IMR-90 (cell line): ENCODE data around the gene DPPA4. TPM values are rescaled to one million over a fixed set of nuclear protein-coding genes. Genes with fewer than 3 reads are reported as not detected.

Source experiments
- ATAC-seq: fragments of 200-7000 bp; cut with Tn5 transposase; 2 replicates; pipeline ENCODE4 v1.9.1; 2020; ENCODE audit warnings: low read depth, mild to moderate bottlenecking, moderate library complexity
- BruUV-seq: library from RNA; stranded (reverse); fragments of 400-500 nt; replicated peaks from 2 replicates; lab custom pipeline; 2021; lab: Mats Ljungman, UMichigan
- CTCF ChIA-PET: fragments of 300-600 bp; formaldehyde crosslinking; extraction: SDS; loops from one replicate; lab custom pipeline; 2021; ENCODE audit warnings: antibody characterized with exemption; lab: Yijun Ruan, JAX
- POLR2A ChIA-PET: fragments of 300-600 bp; sonication (Branson Sonifier 250); formaldehyde crosslinking; loops from one replicate; lab custom pipeline; 2022; ENCODE audit warnings: antibody characterized with exemption; ENCODE audit not compliant: unreplicated experiment; lab: Charles Lee
- DNase-seq: peaks from one replicate; pipeline ENCODE4 v3.0.0; 2013
- H2AFZ ChIP-seq: replicated peaks from 2 replicates; pipeline ENCODE3; 2013; ENCODE audit warnings: low read length, mild to moderate bottlenecking; ENCODE audit not compliant: poor library complexity
- H2AK5ac ChIP-seq: 2 replicates; pipeline ENCODE4 v1.6.1; 2013; ENCODE audit warnings: low read depth, low read length, inconsistent platforms
- H2AK9ac ChIP-seq: replicated peaks from 2 replicates; pipeline ENCODE3; 2013; ENCODE audit warnings: mild to moderate bottlenecking, low read depth, low read length, moderate library complexity; ENCODE audit not compliant: poor library complexity
- H2BK120ac ChIP-seq: 2 replicates; pipeline ENCODE4 v1.6.1; 2013; ENCODE audit warnings: low read depth, low read length, inconsistent platforms
- H2BK15ac ChIP-seq: 3 replicates; pipeline ENCODE4 v1.6.1; 2013; ENCODE audit warnings: low read depth, low read length, inconsistent platforms
- H2BK20ac ChIP-seq: 2 replicates; pipeline ENCODE4 v1.6.1; 2013; ENCODE audit warnings: low read depth, mild to moderate bottlenecking, inconsistent platforms, low read length, moderate library complexity
- H2BK5ac ChIP-seq: 2 replicates; pipeline ENCODE4 v1.6.1; 2013; ENCODE audit warnings: mild to moderate bottlenecking, low read depth, low read length, inconsistent platforms; ENCODE audit not compliant: poor library complexity, severe bottlenecking
- H3K14ac ChIP-seq: replicated peaks from 2 replicates; pipeline ENCODE4 v1.6.1; 2013; ENCODE audit warnings: low read depth, low read length, inconsistent platforms
- H3K18ac ChIP-seq: 2 replicates; pipeline ENCODE4 v1.6.1; 2013; ENCODE audit warnings: low read depth, low read length, control low read depth
- H3K23ac ChIP-seq: 2 replicates; pipeline ENCODE4 v1.6.1; 2013; ENCODE audit warnings: low read depth, low read length, inconsistent platforms
- H3K27ac ChIP-seq: 2 replicates; pipeline ENCODE4 v1.5.1; 2013; ENCODE audit warnings: mild to moderate bottlenecking, control low read depth, low read length; ENCODE audit not compliant: insufficient read depth
- H3K27me3 ChIP-seq: 2 replicates; pipeline ENCODE4 v1.6.1; 2013; ENCODE audit warnings: low read length; ENCODE audit not compliant: control insufficient read depth, insufficient read depth
- H3K36me3 ChIP-seq: 2 replicates; pipeline ENCODE4 v1.6.1; 2013; ENCODE audit warnings: low read length, mixed read lengths; ENCODE audit not compliant: control insufficient read depth, insufficient read depth
- H3K4ac ChIP-seq: 2 replicates; pipeline ENCODE4 v1.6.1; 2013; ENCODE audit warnings: low read depth, low read length, inconsistent platforms
- H3K4me1 ChIP-seq: 2 replicates; pipeline ENCODE4 v1.6.1; 2013; ENCODE audit warnings: low read length, mixed read lengths; ENCODE audit not compliant: control insufficient read depth, insufficient read depth
- H3K4me2 ChIP-seq: 2 replicates; pipeline ENCODE4 v1.6.1; 2013; ENCODE audit warnings: low read depth, mild to moderate bottlenecking, control low read depth, low read length, moderate library complexity
- H3K4me3 ChIP-seq: 2 replicates; pipeline ENCODE4 v1.5.1; 2013; ENCODE audit warnings: low read depth, mild to moderate bottlenecking, control low read depth, low read length, moderate library complexity; ENCODE audit not compliant: insufficient read depth
- H3K56ac ChIP-seq: 2 replicates; pipeline ENCODE4 v1.6.1; 2013; ENCODE audit warnings: low read length, inconsistent platforms; ENCODE audit not compliant: insufficient read depth; ENCODE audit errors: extremely low read depth
- H3K79me1 ChIP-seq, 2 experiments: 2 replicates each; pipeline ENCODE4 v1.6.1; 2013; ENCODE audit warnings: low read length in 2 of 2, inconsistent platforms in 1 of 2, low read depth in 1 of 2
- H3K9ac ChIP-seq: 2 replicates; pipeline ENCODE4 v1.6.1; 2013; ENCODE audit warnings: low read depth, low read length, control low read depth
- H3K9me1 ChIP-seq: 2 replicates; pipeline ENCODE4 v1.6.1; 2013; ENCODE audit warnings: low read length, inconsistent platforms; ENCODE audit not compliant: insufficient read depth
- H3K9me3 ChIP-seq: 2 replicates; pipeline ENCODE4 v1.6.1; 2013; ENCODE audit warnings: low read length; ENCODE audit not compliant: control insufficient read depth, insufficient read depth
- H4K20me1 ChIP-seq: 2 replicates; pipeline ENCODE4 v1.6.1; 2013; ENCODE audit warnings: low read length, inconsistent platforms; ENCODE audit not compliant: insufficient read depth
- H4K5ac ChIP-seq: 2 replicates; pipeline ENCODE4 v1.6.1; 2013; ENCODE audit warnings: mild to moderate bottlenecking, low read depth, low read length, control low read depth
- H4K8ac ChIP-seq, 2 experiments: 2 replicates each; pipeline ENCODE4 v1.6.1; 2013; ENCODE audit warnings: low read depth in 2 of 2, low read length in 2 of 2, control low read depth in 1 of 2, inconsistent platforms in 1 of 2
- H4K91ac ChIP-seq: 2 replicates; pipeline ENCODE4 v1.6.1; 2013; ENCODE audit warnings: low read depth, low read length, inconsistent platforms; ENCODE audit not compliant: insufficient read depth
- BHLHE40 ChIP-seq: fragments of 150-350 bp; IDR thresholded peaks from 2 replicates; pipeline ENCODE4 v1.6.1; 2016; ENCODE audit warnings: mild to moderate bottlenecking, low read depth, low read length
- CEBPB ChIP-seq: IDR thresholded peaks from 2 replicates; pipeline ENCODE4 v1.6.1; 2012; ENCODE audit warnings: low read depth, low read length, improper control_type of control experiment
- CHD1 ChIP-seq: IDR thresholded peaks from 2 replicates; pipeline ENCODE4 v1.6.1; 2012; ENCODE audit warnings: low read depth, low read length, improper control_type of control experiment
- FOS ChIP-seq: fragments of 150-350 bp; IDR thresholded peaks from 2 replicates; pipeline ENCODE4 v1.6.1; 2016; ENCODE audit warnings: low read depth, low read length
- MAFK ChIP-seq: IDR thresholded peaks from 2 replicates; pipeline ENCODE4 v1.6.1; 2012; ENCODE audit warnings: low read depth, low read length, improper control_type of control experiment
- MAZ ChIP-seq: IDR thresholded peaks from 2 replicates; pipeline ENCODE4 v1.6.1; 2012; ENCODE audit warnings: low read depth, mild to moderate bottlenecking, low read length, improper control_type of control experiment, moderate library complexity, borderline replicate concordance
- MXI1 ChIP-seq: IDR thresholded peaks from 2 replicates; pipeline ENCODE4 v1.6.1; 2012; ENCODE audit warnings: low read depth, mild to moderate bottlenecking, low read length, moderate library complexity, borderline replicate concordance
- NFE2L2 ChIP-seq: fragments of 150-350 bp; IDR thresholded peaks from 2 replicates; pipeline ENCODE4 v1.6.1; 2016; ENCODE audit warnings: low read depth, mild to moderate bottlenecking, low read length
- POLR2A ChIP-seq: IDR thresholded peaks from 2 replicates; pipeline ENCODE4 v1.6.1; 2012; ENCODE audit warnings: mild to moderate bottlenecking, low read depth, low read length
- RAD21 ChIP-seq: IDR thresholded peaks from 2 replicates; pipeline ENCODE4 v1.6.1; 2012; ENCODE audit warnings: low read length, improper control_type of control experiment
- RCOR1 ChIP-seq: IDR thresholded peaks from 2 replicates; pipeline ENCODE4 v1.6.1; 2012; ENCODE audit warnings: mild to moderate bottlenecking, low read length, improper control_type of control experiment; ENCODE audit not compliant: insufficient replicate concordance
- RFX5 ChIP-seq: IDR thresholded peaks from 2 replicates; pipeline ENCODE4 v1.8.0; 2012; ENCODE audit warnings: low read depth, mild to moderate bottlenecking, low read length, moderate library complexity
- SMC3 ChIP-seq: fragments of 150-350 bp; IDR thresholded peaks from 2 replicates; pipeline ENCODE4 v1.6.1; 2016; ENCODE audit warnings: low read depth, mild to moderate bottlenecking, antibody characterized with exemption, low read length, moderate library complexity
- USF2 ChIP-seq: fragments of 150-350 bp; IDR thresholded peaks from 2 replicates; pipeline ENCODE4 v1.6.1; 2017; ENCODE audit warnings: mild to moderate bottlenecking, antibody characterized with exemption, low read length, low read depth
- WGBS, 2 experiments: methylation state at CpG; one replicate each; pipeline versions ENCODE4 v1.1.5 to v1.1.7; 2013; ENCODE audit warnings: missing lambda C conversion rate in 2 of 2; ENCODE audit not compliant: insufficient read length in 1 of 2; ENCODE audit errors: extremely low coverage in 2 of 2; 5-methylcytosine and 5-hydroxymethylcytosine counted together
- dilution Hi-C: fragments of 300-500 bp; cut with HindIII; formaldehyde crosslinking; loops from one replicate; pipeline ENCODE4 v1.14.3; 2018; ENCODE audit warnings: low sequenced_read_pairs; ENCODE audit not compliant: unreplicated experiment
- in situ Hi-C: fragments of 300-500 bp; cut with MboI; formaldehyde crosslinking; loops from 3 replicates; pipeline ENCODE4 v1.14.3; 2019; ENCODE audit warnings: low sequenced_read_pairs, inconsistent platforms, mixed read lengths
- intact Hi-C: fragments of 100-400 bp; cut with micrococcal nuclease; formaldehyde crosslinking; loops from 2 replicates; pipeline ENCODE4 v1.10.0; 2022
- polyA plus RNA-seq, 3 experiments: library from polyadenylated mRNA; depleted of rRNA; stranded (reverse); fragments of >200 nt; gene quantifications; 2 replicates each; pipeline ENCODE4 v1.2.3, GENCODE V29; 2012; ENCODE audit warnings: low replicate concordance in 1 of 3
- total RNA-seq: library from RNA; depleted of rRNA; stranded (reverse); fragments of >200 nt; gene quantifications from 2 replicates; pipeline ENCODE4 v1.2.3, GENCODE V29; 2012
- TF ChIP-seq, protein P1 (sequence below): conservative IDR thresholded peaks from 2 replicates; pipeline ENCODE4 v1.5.1; 2012; ENCODE audit warnings: mild to moderate bottlenecking, low read depth, low read length, improper control_type of control experiment
- TF ChIP-seq, protein P2 (sequence below): fragments of 150-350 bp; IDR thresholded peaks from 2 replicates; pipeline ENCODE4 v1.6.1; 2016; ENCODE audit warnings: low read depth, mild to moderate bottlenecking, low read length, moderate library complexity, borderline replicate concordance

DPPA4 gene
- total and polyA plus RNA-seq, 2 of the 4 experiments (the other 2 are of a cell fraction), result 0.02 TPM; not detected in 1

GRCh38 chr3:109338322-109338721 is 976 bp upstream of the DPPA4 start:
- Histone ChIP-seq H2AK9ac (no peak overlapping the region), H4K8ac (no peak overlapping the region), H2BK15ac (no peak overlapping the region), H3K56ac (no peak overlapping the region), H3K23ac (no peak overlapping the region), H4K20me1 (no peaks in the 10 kb centered on the region), H4K5ac (no peak overlapping the region), H3K27me3 (no peaks in the 10 kb centered on the region), H2AK5ac (no peak overlapping the region), H3K18ac (no peak overlapping the region), H3K4ac (no peak overlapping the region), H2BK20ac (no peak overlapping the region), H3K4me1 (no peaks in the 10 kb centered on the region), H3K4me3 (no peak overlapping the region), H3K9me1 (no peaks in the 10 kb centered on the region), H4K91ac (no peak overlapping the region), H3K79me1 (no peaks in the 10 kb centered on the region), H3K36me3 (no peaks in the 10 kb centered on the region), H3K4me2 (no peak overlapping the region), H3K9me3 (no peaks in the 10 kb centered on the region), H2BK5ac (no peak overlapping the region), H3K27ac (no peak overlapping the region), H3K9ac (no peak overlapping the region), H2AFZ (no peak overlapping the region), H3K14ac (no peak overlapping the region), H2BK120ac (no peak overlapping the region)
- dilution Hi-C loops (no loop called here), in situ Hi-C loops (no loop called here), intact Hi-C loops (no loop called here)
- no peak for TF ChIP-seq POLR2A
- TF ChIP-seq RFX5, result no peak
- TF ChIP-seq BHLHE40, result no peak
- TF ChIP-seq, protein P1, sequence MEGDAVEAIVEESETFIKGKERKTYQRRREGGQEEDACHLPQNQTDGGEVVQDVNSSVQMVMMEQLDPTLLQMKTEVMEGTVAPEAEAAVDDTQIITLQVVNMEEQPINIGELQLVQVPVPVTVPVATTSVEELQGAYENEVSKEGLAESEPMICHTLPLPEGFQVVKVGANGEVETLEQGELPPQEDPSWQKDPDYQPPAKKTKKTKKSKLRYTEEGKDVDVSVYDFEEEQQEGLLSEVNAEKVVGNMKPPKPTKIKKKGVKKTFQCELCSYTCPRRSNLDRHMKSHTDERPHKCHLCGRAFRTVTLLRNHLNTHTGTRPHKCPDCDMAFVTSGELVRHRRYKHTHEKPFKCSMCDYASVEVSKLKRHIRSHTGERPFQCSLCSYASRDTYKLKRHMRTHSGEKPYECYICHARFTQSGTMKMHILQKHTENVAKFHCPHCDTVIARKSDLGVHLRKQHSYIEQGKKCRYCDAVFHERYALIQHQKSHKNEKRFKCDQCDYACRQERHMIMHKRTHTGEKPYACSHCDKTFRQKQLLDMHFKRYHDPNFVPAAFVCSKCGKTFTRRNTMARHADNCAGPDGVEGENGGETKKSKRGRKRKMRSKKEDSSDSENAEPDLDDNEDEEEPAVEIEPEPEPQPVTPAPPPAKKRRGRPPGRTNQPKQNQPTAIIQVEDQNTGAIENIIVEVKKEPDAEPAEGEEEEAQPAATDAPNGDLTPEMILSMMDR, result no peak
- no peak for TF ChIP-seq MXI1
- TF ChIP-seq, protein P2, sequence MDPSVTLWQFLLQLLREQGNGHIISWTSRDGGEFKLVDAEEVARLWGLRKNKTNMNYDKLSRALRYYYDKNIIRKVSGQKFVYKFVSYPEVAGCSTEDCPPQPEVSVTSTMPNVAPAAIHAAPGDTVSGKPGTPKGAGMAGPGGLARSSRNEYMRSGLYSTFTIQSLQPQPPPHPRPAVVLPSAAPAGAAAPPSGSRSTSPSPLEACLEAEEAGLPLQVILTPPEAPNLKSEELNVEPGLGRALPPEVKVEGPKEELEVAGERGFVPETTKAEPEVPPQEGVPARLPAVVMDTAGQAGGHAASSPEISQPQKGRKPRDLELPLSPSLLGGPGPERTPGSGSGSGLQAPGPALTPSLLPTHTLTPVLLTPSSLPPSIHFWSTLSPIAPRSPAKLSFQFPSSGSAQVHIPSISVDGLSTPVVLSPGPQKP, result no peak
- TF ChIP-seq USF2, result no peak
- TF ChIP-seq CHD1, result no peak
- TF ChIP-seq RAD21, result no peak
- no peak for TF ChIP-seq NFE2L2
- no peak for TF ChIP-seq FOS
- TF ChIP-seq SMC3, result no peak
- no peak for TF ChIP-seq MAZ
- no peak for TF ChIP-seq MAFK
- TF ChIP-seq CEBPB, result no peak
- TF ChIP-seq RCOR1, result no peak
- whole genome bisulfite sequencing, 2 experiments, result no CpG with 5 or more reads among the region's 4 CpGs
- no TSS peak for BruUV-seq
- no peak for ATAC-seq
- ChIA-PET CTCF (no interaction called here), POLR2A (no interaction called here)
- DNase-seq, result no peak
